Panc1 (cell line): ENCODE measurements around the gene BRAF.

ENCODE experiments used
- POLR2AphosphoS5 ChIP-seq: IDR thresholded peaks from 2 replicates; pipeline ENCODE4 v1.6.1; 2012; ENCODE audit warnings: mild to moderate bottlenecking, low read depth, low read length, moderate library complexity
- SIN3A ChIP-seq: IDR thresholded peaks from 2 replicates; pipeline ENCODE4 v1.6.1; 2012; ENCODE audit warnings: low read depth, mild to moderate bottlenecking, low read length, moderate library complexity, borderline replicate concordance; ENCODE audit not compliant: insufficient read depth
- TF ChIP-seq, protein P1 (sequence below): fragments of 450-650 bp; IDR thresholded peaks from 2 replicates; pipeline ENCODE4 v1.5.1; 2017; ENCODE audit warnings: mild to moderate bottlenecking

- TF ChIP-seq, protein P1, sequence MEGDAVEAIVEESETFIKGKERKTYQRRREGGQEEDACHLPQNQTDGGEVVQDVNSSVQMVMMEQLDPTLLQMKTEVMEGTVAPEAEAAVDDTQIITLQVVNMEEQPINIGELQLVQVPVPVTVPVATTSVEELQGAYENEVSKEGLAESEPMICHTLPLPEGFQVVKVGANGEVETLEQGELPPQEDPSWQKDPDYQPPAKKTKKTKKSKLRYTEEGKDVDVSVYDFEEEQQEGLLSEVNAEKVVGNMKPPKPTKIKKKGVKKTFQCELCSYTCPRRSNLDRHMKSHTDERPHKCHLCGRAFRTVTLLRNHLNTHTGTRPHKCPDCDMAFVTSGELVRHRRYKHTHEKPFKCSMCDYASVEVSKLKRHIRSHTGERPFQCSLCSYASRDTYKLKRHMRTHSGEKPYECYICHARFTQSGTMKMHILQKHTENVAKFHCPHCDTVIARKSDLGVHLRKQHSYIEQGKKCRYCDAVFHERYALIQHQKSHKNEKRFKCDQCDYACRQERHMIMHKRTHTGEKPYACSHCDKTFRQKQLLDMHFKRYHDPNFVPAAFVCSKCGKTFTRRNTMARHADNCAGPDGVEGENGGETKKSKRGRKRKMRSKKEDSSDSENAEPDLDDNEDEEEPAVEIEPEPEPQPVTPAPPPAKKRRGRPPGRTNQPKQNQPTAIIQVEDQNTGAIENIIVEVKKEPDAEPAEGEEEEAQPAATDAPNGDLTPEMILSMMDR = no peak
- no peak for TF ChIP-seq SIN3A
- TF ChIP-seq POLR2AphosphoS5 = no peak
These were observed 93.0 kb downstream of the BRAF start for GRCh38 chr7:140831724-140832123.
